GM12892 (cell line): ENCODE data around the gene GM2A.

Source experiments
- DNase-seq: peaks from one replicate; pipeline ENCODE4 v3.0.0; 2011; ENCODE audit not compliant: insufficient read length
- FAIRE-seq: peaks from 2 replicates; lab custom pipeline; 2011; peaks lifted over from hg19 to GRCh38; lab: Jason Lieb, UNC
- POLR2A ChIP-seq: IDR thresholded peaks from 2 replicates; pipeline ENCODE4 v1.6.1; 2011; ENCODE audit warnings: low read depth, low read length, control low read depth
- POLR2AphosphoS5 ChIP-seq: IDR thresholded peaks from 2 replicates; pipeline ENCODE4 v1.6.1; 2011; ENCODE audit warnings: low read depth, low read length, control low read depth
- TAF1 ChIP-seq: IDR thresholded peaks from 2 replicates; pipeline ENCODE4 v1.6.1; 2011; ENCODE audit warnings: low read depth, mild to moderate bottlenecking, control low read depth, low read length, borderline replicate concordance

The GM2A gene

GRCh38 chr5:151281001-151281639 lies 28.1 kb downstream of the GM2A start:
- FAIRE-seq (no peak), DNase-seq (no peak)
- TF ChIP-seq POLR2AphosphoS5 = no peak

- no peak for FAIRE-seq
- no peak for DNase-seq
- TF ChIP-seq TAF1 (no peak), POLR2A (no peak), POLR2AphosphoS5 (no peak)
These were observed 30.3 kb downstream of the GM2A start for GRCh38 chr5:151283120-151283825.

- FAIRE-seq (no peak), DNase-seq (no peak)
These were observed 31.5 kb downstream of the GM2A start for GRCh38 chr5:151284392-151284967.

GRCh38 chr5:151285683-151286082 lies 32.7 kb downstream of the GM2A start:
- TF ChIP-seq POLR2A (no peak), POLR2AphosphoS5 (no peak), TAF1 (no peak)
- FAIRE-seq (no peak), DNase-seq (no peak)

More at GRCh38 chr5:151284392-151284967, 31.5 kb downstream of the GM2A start:
- TF ChIP-seq POLR2AphosphoS5 = no peak
- no peak for TF ChIP-seq TAF1
- no peak for TF ChIP-seq POLR2A

GRCh38 chr5:151286246-151286645 lies 33.3 kb downstream of the GM2A start:
- TF ChIP-seq POLR2AphosphoS5 (no peak), POLR2A (no peak), TAF1 (no peak)
- no peak for FAIRE-seq
- no peak for DNase-seq

- no peak for DNase-seq
- TF ChIP-seq TAF1 (no peak), POLR2A (no peak), POLR2AphosphoS5 (no peak)
- FAIRE-seq = no peak
These were observed 35.2 kb downstream of the GM2A start for GRCh38 chr5:151288180-151288579.

- DNase-seq = no peak
- FAIRE-seq = no peak
- TF ChIP-seq POLR2A (no peak), POLR2AphosphoS5 (no peak), TAF1 (no peak)
These were observed 40.6 kb downstream of the GM2A start for GRCh38 chr5:151293624-151294023.

- FAIRE-seq = no peak
- DNase-seq = no peak
- TF ChIP-seq POLR2A = no peak
- TF ChIP-seq POLR2AphosphoS5 = no peak
- no peak for TF ChIP-seq TAF1
These were observed 42.2 kb downstream of the GM2A start for GRCh38 chr5:151295138-151295537.

- TF ChIP-seq POLR2AphosphoS5 (no peak), TAF1 (no peak), POLR2A (no peak)
- no peak for FAIRE-seq
- no peak for DNase-seq
These were observed 42.9 kb downstream of the GM2A start for GRCh38 chr5:151295791-151296477.

GRCh38 chr5:151296478-151296830 lies 43.5 kb downstream of the GM2A start:
- FAIRE-seq (peak; percentile 38), DNase-seq (no peak)
- TF ChIP-seq TAF1 (no peak), POLR2AphosphoS5 (no peak), POLR2A (no peak)

- no peak for FAIRE-seq
- no peak for TF ChIP-seq POLR2AphosphoS5
- TF ChIP-seq POLR2A = no peak
- no peak for TF ChIP-seq TAF1
- no peak for DNase-seq
These were observed 44.0 kb downstream of the GM2A start for GRCh38 chr5:151296974-151297373.

- FAIRE-seq (peak; percentile 82), DNase-seq (peak; percentile 43)
- TF ChIP-seq POLR2AphosphoS5 (no peak), POLR2A (no peak), TAF1 (no peak)
These were observed 45.3 kb downstream of the GM2A start for GRCh38 chr5:151298063-151298855.
